Astrocyte (in vitro differentiated cells and primary cell): Measurements from ENCODE around the gene MYRIP. TPM values are rescaled to one million over a fixed set of nuclear protein-coding genes. Genes with fewer than 3 reads are reported as not detected.

Experiments used
- DNase-seq: peaks from one replicate; pipeline ENCODE4 v3.0.0-alpha.2; 2010; ENCODE audit warnings: low read depth
- FAIRE-seq: peaks from 2 replicates; lab custom pipeline; 2011; peaks lifted over from hg19 to GRCh38; lab: Jason Lieb, UNC
- H2AFZ ChIP-seq: 2 replicates; pipeline ENCODE4 v1.6.0; 2012; ENCODE audit warnings: low read depth, low read length, inconsistent platforms
- H3K27ac ChIP-seq: 2 replicates; pipeline ENCODE4 v1.5.1; 2011; ENCODE audit warnings: low read depth, low read length, inconsistent platforms
- H3K27me3 ChIP-seq: 2 replicates; pipeline ENCODE4 v1.6.0; 2011; ENCODE audit warnings: low read length, inconsistent platforms; ENCODE audit not compliant: insufficient read depth
- H3K36me3 ChIP-seq: 2 replicates; pipeline ENCODE4 v1.5.1; 2011; ENCODE audit warnings: low read length, inconsistent platforms; ENCODE audit not compliant: insufficient read depth
- H3K4me1 ChIP-seq: 2 replicates; pipeline ENCODE4 v1.5.1; 2011; ENCODE audit warnings: low read length, inconsistent platforms; ENCODE audit not compliant: insufficient read depth
- H3K4me2 ChIP-seq: 2 replicates; pipeline ENCODE4 v1.6.0; 2012; ENCODE audit warnings: low read length, inconsistent platforms
- H3K4me3 ChIP-seq: 2 replicates; pipeline ENCODE4 v1.5.1; 2011; ENCODE audit warnings: low read depth, mild to moderate bottlenecking, low read length, inconsistent platforms; ENCODE audit not compliant: insufficient read depth
- H3K79me2 ChIP-seq: 2 replicates; pipeline ENCODE4 v1.6.0; 2012; ENCODE audit warnings: mild to moderate bottlenecking, low read length, inconsistent platforms; ENCODE audit not compliant: insufficient read depth
- H3K9ac ChIP-seq: 2 replicates; pipeline ENCODE4 v1.6.0; 2012; ENCODE audit warnings: mild to moderate bottlenecking, low read length, inconsistent platforms
- H3K9me3 ChIP-seq: 2 replicates; pipeline ENCODE4 v1.5.1; 2012; ENCODE audit warnings: low read depth, mild to moderate bottlenecking, low read length, inconsistent platforms; ENCODE audit not compliant: insufficient read depth
- H4K20me1 ChIP-seq: 2 replicates; pipeline ENCODE4 v1.6.0; 2012; ENCODE audit warnings: low read length, inconsistent platforms; ENCODE audit not compliant: insufficient read depth
- H3K27ac Mint-ChIP-seq: one replicate; pipeline ENCODE4 v1.8.0; 2021; ENCODE audit warnings: mild to moderate bottlenecking, mixed read lengths; ENCODE audit not compliant: unreplicated experiment
- H3K27me3 Mint-ChIP-seq: one replicate; pipeline ENCODE4 v1.8.0; 2021; ENCODE audit warnings: low read depth, mixed read lengths; ENCODE audit not compliant: unreplicated experiment
- H3K36me3 Mint-ChIP-seq: one replicate; pipeline ENCODE4 v1.8.0; 2021; ENCODE audit warnings: low read depth, mixed read lengths; ENCODE audit not compliant: unreplicated experiment
- H3K4me1 Mint-ChIP-seq: one replicate; pipeline ENCODE4 v1.8.0; 2021; ENCODE audit warnings: low read depth, mixed read lengths; ENCODE audit not compliant: unreplicated experiment
- H3K4me3 Mint-ChIP-seq: one replicate; pipeline ENCODE4 v1.8.0; 2021; ENCODE audit warnings: mild to moderate bottlenecking, moderate library complexity, mixed read lengths; ENCODE audit not compliant: unreplicated experiment
- H3K9me3 Mint-ChIP-seq: one replicate; pipeline ENCODE4 v1.8.0; 2021; ENCODE audit warnings: mild to moderate bottlenecking, mixed read lengths; ENCODE audit not compliant: unreplicated experiment
- CTCF ChIP-seq: IDR thresholded peaks from 2 replicates; pipeline ENCODE4 v1.5.1; 2011; ENCODE audit warnings: low read depth, mild to moderate bottlenecking, inconsistent platforms, low read length, moderate library complexity; ENCODE audit not compliant: insufficient read depth
- EZH2 ChIP-seq: IDR thresholded peaks from 2 replicates; pipeline ENCODE4 v1.6.1; 2012; ENCODE audit warnings: mild to moderate bottlenecking, low read length, inconsistent platforms; ENCODE audit not compliant: insufficient read depth
- total RNA-seq: library from RNA; stranded (reverse); gene quantifications from 2 replicates; pipeline ENCODE4 v1.2.1, GENCODE V29; 2021

The MYRIP gene
- total RNA-seq, 1 donor from 2014 or later: 0.07 TPM

GRCh38 chr3:40118091-40118490, 308.7 kb downstream of the MYRIP start:
- Mint-ChIP-seq H3K27me3 (no peaks in the 10 kb centered on the region), H3K27ac (no peak overlapping the region), H3K4me1 (peaks cover 24% of the 10 kb centered on the region), H3K9me3 (no peaks in the 10 kb centered on the region), H3K36me3 (no peaks in the 10 kb centered on the region), H3K4me3 (no peak overlapping the region)
- Histone ChIP-seq H3K9me3 (no peaks in the 10 kb centered on the region), H3K27me3 (no peaks in the 10 kb centered on the region), H2AFZ (no peak overlapping the region), H3K4me3 (no peak overlapping the region), H3K36me3 (no peaks in the 10 kb centered on the region), H3K4me2 (no peak overlapping the region), H4K20me1 (no peaks in the 10 kb centered on the region), H3K27ac (no peak overlapping the region), H3K9ac (no peak overlapping the region), H3K4me1 (peaks cover 21% of the 10 kb centered on the region), H3K79me2 (no peaks in the 10 kb centered on the region)
- FAIRE-seq (no peak), DNase-seq (no peak)
- TF ChIP-seq EZH2: no peak
- no peak for TF ChIP-seq CTCF

- Histone ChIP-seq H3K36me3 (no peaks in the 10 kb centered on the region), H3K27me3 (no peaks in the 10 kb centered on the region), H2AFZ (peak overlapping the region; percentile 67), H3K4me3 (no peak overlapping the region), H3K79me2 (no peaks in the 10 kb centered on the region), H3K9me3 (no peaks in the 10 kb centered on the region), H3K4me1 (peaks cover 21% of the 10 kb centered on the region), H3K9ac (no peak overlapping the region), H4K20me1 (no peaks in the 10 kb centered on the region), H3K27ac (no peak overlapping the region), H3K4me2 (peak overlapping the region; percentile 36)
- Mint-ChIP-seq H3K27me3 (peaks cover 5% of the 10 kb centered on the region), H3K9me3 (no peaks in the 10 kb centered on the region), H3K27ac (no peak overlapping the region), H3K4me3 (no peak overlapping the region), H3K4me1 (peaks cover 24% of the 10 kb centered on the region), H3K36me3 (no peaks in the 10 kb centered on the region)
- FAIRE-seq: no peak
- no peak for DNase-seq
- TF ChIP-seq EZH2 (no peak), CTCF (no peak)
Measured at GRCh38 chr3:40120067-40120692, 310.8 kb downstream of the MYRIP start.

DNA sequence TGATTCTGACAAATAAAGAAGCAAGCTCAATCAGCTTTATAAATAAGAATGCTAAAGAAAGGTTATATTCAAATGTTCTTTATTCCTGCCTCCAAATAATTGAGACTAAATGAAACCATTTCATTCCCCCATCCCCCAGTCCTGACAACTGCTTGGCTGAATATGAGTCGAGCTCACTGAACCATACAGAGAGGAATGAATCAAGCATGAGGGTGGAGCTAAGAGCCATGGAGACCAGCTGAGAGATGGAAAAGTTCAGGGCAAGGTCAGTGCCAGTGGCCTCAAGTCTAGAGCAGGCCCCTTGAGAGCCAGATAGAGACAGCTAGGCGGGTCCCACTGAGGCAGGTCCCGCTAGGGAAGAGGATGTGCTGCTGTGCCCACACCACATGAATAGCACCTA, 311.4 kb downstream of the MYRIP start:
- no peaks in the 10 kb centered on the region for H3K79me2 ChIP-seq
- H3K4me2 ChIP-seq: peak overlapping the region; percentile 36
- FAIRE-seq (no peak), DNase-seq (peak; percentile 63)
- no peaks in the 10 kb centered on the region for H3K9me3 ChIP-seq
- peaks cover 21% of the 10 kb centered on the region for H3K4me1 ChIP-seq
- no peak overlapping the region for H3K9ac ChIP-seq
- no peaks in the 10 kb centered on the region for H3K36me3 Mint-ChIP-seq
- H3K4me1 Mint-ChIP-seq: peaks cover 24% of the 10 kb centered on the region
- no peaks in the 10 kb centered on the region for H4K20me1 ChIP-seq
- no peaks in the 10 kb centered on the region for H3K9me3 Mint-ChIP-seq
- peaks cover 5% of the 10 kb centered on the region for H3K27me3 Mint-ChIP-seq
- H2AFZ ChIP-seq: peak overlapping the region; percentile 67
- TF ChIP-seq EZH2 (no peak), CTCF (no peak)
- no peak overlapping the region for H3K4me3 Mint-ChIP-seq
- no peak overlapping the region for H3K4me3 ChIP-seq
- H3K27ac ChIP-seq: no peak overlapping the region
- H3K27me3 ChIP-seq: no peaks in the 10 kb centered on the region
- H3K27ac Mint-ChIP-seq: no peak overlapping the region
- H3K36me3 ChIP-seq: no peaks in the 10 kb centered on the region
